Astrocyte of the spinal cord (primary cell): ENCODE measurements around the gene DHX58.

Source experiments
- DNase-seq: peaks from one replicate; pipeline ENCODE4 v3.0.0; 2011; ENCODE audit warnings: low read depth, low spot score
- H3K4me3 ChIP-seq: 2 replicates; pipeline ENCODE4 v1.5.1; 2011; ENCODE audit warnings: low read depth, mild to moderate bottlenecking, low read length, moderate library complexity
- in situ Hi-C: cut with HindIII; loops from 2 replicates; pipeline ENCODE4 v1.10.0; 2017; ENCODE audit warnings: low sequenced_read_pairs
- TF ChIP-seq, protein P1 (sequence below): IDR thresholded peaks from 2 replicates; pipeline ENCODE4 v1.5.1; 2012; ENCODE audit warnings: low read depth, mild to moderate bottlenecking, low read length, inconsistent platforms

Gene DHX58

DNA sequence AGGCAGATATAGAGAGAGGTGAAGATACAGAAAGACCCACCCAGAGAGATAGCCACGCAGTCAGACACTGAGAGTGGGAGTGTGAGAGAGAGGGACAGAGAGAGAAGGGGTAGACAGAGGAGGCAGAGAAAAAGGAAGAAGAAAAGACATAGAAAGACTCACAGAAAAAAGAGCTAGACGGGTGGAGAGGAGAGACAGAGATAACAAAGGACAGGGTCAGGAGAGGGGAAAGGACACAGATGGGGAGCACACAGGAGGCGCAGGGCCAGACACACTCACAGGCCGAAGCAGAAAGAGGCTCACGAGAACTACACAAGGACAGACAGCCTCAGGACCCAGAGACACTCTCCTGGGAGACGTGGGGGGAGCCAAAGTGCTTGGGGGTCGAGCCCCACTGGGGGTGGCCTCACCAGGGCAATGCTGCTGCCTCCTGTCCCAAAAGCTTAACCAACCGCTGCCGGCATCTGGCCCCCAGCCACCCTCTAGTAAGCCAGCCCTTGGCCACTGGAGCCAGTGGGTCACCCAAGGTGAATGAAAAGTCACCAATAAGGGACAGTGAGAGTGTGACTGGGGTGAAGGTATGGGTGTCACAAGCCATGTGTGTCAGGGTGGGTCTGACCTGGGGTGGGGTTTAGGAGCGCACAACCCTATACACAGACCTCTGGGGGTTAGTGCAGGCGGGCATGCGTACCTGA is 18.0 kb downstream of the DHX58 start:
- no peak overlapping the region for H3K4me3 ChIP-seq
- no peak for DNase-seq
- in situ Hi-C loops, result no loop called here
- TF ChIP-seq, protein P1, sequence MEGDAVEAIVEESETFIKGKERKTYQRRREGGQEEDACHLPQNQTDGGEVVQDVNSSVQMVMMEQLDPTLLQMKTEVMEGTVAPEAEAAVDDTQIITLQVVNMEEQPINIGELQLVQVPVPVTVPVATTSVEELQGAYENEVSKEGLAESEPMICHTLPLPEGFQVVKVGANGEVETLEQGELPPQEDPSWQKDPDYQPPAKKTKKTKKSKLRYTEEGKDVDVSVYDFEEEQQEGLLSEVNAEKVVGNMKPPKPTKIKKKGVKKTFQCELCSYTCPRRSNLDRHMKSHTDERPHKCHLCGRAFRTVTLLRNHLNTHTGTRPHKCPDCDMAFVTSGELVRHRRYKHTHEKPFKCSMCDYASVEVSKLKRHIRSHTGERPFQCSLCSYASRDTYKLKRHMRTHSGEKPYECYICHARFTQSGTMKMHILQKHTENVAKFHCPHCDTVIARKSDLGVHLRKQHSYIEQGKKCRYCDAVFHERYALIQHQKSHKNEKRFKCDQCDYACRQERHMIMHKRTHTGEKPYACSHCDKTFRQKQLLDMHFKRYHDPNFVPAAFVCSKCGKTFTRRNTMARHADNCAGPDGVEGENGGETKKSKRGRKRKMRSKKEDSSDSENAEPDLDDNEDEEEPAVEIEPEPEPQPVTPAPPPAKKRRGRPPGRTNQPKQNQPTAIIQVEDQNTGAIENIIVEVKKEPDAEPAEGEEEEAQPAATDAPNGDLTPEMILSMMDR, result no peak

GRCh38 chr17:42092939-42093338 is 19.6 kb downstream of the DHX58 start:
- no peak for DNase-seq
- H3K4me3 ChIP-seq, result no peak overlapping the region
- TF ChIP-seq, protein P1, result no peak
- in situ Hi-C loops, result no loop called here

DNA sequence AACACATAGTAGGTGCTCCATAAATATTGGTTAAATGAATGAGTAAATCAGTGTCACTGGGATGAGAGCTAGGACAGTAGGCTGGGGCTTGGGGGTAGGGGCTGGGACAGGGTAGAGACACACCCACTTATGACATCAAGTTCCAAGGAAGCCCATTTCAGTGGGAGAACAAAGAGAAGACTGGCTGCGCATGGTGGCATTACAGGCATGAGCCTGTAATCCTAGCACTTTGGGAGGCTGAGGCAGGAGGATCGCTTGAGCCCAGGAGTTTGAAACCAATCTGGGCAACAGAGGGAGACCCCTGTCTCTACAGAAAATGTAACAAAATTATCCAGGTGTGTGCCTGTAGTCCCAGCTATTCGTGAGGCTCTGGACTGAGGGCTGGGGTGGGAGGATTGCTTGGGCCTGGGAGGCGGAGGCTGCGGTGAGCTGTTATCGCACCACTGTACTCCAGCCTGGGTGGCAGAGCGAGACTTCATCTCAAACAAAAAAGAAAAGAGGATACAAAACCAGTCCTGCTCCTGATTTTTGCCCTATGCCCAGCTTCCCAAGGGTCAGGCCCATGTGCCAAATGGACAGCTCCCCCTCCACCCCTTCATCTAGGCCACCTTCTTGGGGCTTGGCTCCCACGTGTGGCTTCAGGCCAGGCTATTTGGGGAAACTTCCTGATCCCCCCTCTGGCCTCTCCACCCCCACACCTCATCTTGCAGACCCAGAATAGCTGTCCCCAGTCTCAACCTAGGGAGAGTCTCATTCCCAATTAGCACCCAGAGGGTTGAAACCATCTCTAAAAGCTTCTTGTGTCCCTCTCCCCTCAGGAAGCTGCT is 21.3 kb downstream of the DHX58 start:
- TF ChIP-seq, protein P1, result no peak
- DNase-seq, result no peak
- no peak overlapping the region for H3K4me3 ChIP-seq
- in situ Hi-C loops, result no loop called here

DNA sequence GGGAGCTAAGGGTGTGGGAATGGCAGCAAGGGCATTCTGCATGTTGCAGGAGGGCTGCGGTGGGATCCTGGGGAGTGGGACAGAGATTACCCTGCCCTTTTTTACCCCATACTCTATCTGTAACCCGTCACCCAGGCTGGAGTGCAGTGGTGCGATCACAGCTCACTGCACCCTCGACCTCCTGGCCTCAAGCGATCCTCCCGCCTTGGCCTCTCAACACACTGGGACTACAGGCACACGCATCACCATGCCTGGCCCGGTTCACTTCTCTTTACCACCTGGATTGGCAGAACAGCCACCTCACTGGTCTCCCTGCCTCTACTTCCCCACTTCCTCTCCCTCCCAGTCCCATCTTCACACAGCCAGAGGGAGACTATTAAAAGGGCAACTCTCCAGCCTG is 23.8 kb downstream of the DHX58 start:
- in situ Hi-C loops, result no loop called here
- no peak for DNase-seq
- TF ChIP-seq, protein P1, result no peak
- H3K4me3 ChIP-seq, result no peak overlapping the region

- no peak for DNase-seq
- TF ChIP-seq, protein P1, result no peak
- in situ Hi-C loops, result no loop called here
- H3K4me3 ChIP-seq, result no peak overlapping the region
Observed at GRCh38 chr17:42087736-42088705, 24.5 kb downstream of the DHX58 start.

DNA sequence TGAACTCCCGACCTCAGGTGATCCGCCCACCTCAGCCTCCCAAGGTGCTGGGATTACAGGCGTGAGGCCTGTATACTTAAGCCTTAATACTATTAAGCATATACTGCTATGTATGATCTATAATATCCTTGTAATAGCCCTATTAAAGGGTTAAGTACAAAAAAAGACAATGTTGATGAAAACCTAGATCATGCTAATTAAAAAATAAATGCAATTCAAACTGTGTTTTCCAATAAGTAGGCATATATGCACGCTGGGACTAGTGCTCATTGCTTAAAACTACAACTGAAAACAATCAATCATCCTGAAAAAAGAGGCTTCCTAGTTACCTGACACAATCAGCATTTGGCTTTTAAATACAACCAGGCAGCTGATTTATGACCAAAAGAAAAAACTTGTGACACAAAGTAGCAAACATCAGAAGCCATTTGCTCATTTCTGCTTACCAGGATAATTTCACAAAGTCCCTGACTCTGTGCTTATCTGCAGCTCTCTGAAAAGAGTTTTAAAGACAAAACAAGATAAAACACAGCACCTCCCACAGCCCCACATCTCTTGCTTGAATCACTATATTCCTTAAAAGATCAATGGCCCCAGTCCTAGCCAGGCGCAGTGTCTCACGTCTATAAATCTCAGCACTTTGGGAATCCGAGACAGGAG is 25.3 kb downstream of the DHX58 start:
- H3K4me3 ChIP-seq, result no peak overlapping the region
- TF ChIP-seq, protein P1, result no peak
- in situ Hi-C loops, result no loop called here
- DNase-seq, result no peak
